ENCODE results near the gene ASIC4.

ASIC4 gene

GRCh38 chr2:219578811-219579613 is 64.7 kb downstream of the ASIC4 start:
- TF ChIP-seq NFIC (IDR thresholded peaks at IDR 0.05): no peak
- TF ChIP-seq CEBPB (IDR thresholded peaks at IDR 0.05): no peak
- no peak for TF ChIP-seq TEAD4 (IDR thresholded peaks at IDR 0.05)
- TF ChIP-seq REST (IDR thresholded peaks at IDR 0.05; ENCODE audit: low read depth): no peak
- no peak for TF ChIP-seq RAD21 (IDR thresholded peaks at IDR 0.05; ENCODE audit: low read depth)
- no peak for TF ChIP-seq EGR1 (IDR thresholded peaks at IDR 0.05)
- no peak for TF ChIP-seq EP300 (IDR thresholded peaks at IDR 0.05; ENCODE audit: borderline replicate concordance)
- no peak for TF ChIP-seq TCF12 (IDR thresholded peaks at IDR 0.05; ENCODE audit: low read depth)
- TF ChIP-seq YY1 (IDR thresholded peaks at IDR 0.05; ENCODE audit: low read depth): no peak
- no peak for TF ChIP-seq MAX (IDR thresholded peaks at IDR 0.05)
- no peak for TF ChIP-seq ZBTB7A (IDR thresholded peaks at IDR 0.05; ENCODE audit: low read depth)
- no peak for TF ChIP-seq CREB1 (IDR thresholded peaks at IDR 0.05; ENCODE audit: low read depth)
- no peak for TF ChIP-seq TAF1 (IDR thresholded peaks at IDR 0.05; ENCODE audit: low read depth)
- TF ChIP-seq USF1 (IDR thresholded peaks at IDR 0.05): no peak
- TF ChIP-seq FOXM1 (IDR thresholded peaks at IDR 0.05; ENCODE audit: borderline replicate concordance, low read depth): no peak

- TF ChIP-seq EGR1 (IDR thresholded peaks at IDR 0.05) (no peak), CEBPB (IDR thresholded peaks at IDR 0.05) (no peak), ZBTB7A (IDR thresholded peaks at IDR 0.05; ENCODE audit: low read depth) (no peak), FOXM1 (IDR thresholded peaks at IDR 0.05; ENCODE audit: borderline replicate concordance, low read depth) (no peak), TCF12 (IDR thresholded peaks at IDR 0.05; ENCODE audit: low read depth) (no peak), MAX (IDR thresholded peaks at IDR 0.05) (no peak)
Measured at GRCh38 chr2:219581346-219581745, 67.1 kb downstream of the ASIC4 start.
